Urothelium cell line (cell line): Measurements from ENCODE around the gene OBI1.
"Not testable (repeated sequence)": the region's sequence is repeated elsewhere in the genome, so short reads cannot be mapped to it uniquely, and the experiment has no call there.

Experiments
- DNase-seq: peaks from one replicate; pipeline ENCODE4 v3.0.0; 2011; ENCODE audit warnings: low spot score, mixed read lengths
- FAIRE-seq: peaks from 2 replicates; lab custom pipeline; 2011; peaks lifted over from hg19 to GRCh38; lab: Jason Lieb, UNC

The OBI1 gene

GRCh38 chr13:78649997-78650716 lies 8.8 kb downstream of the OBI1 start:
- FAIRE-seq (no peak), DNase-seq (no peak)

GRCh38 chr13:78647109-78647678 lies 11.8 kb downstream of the OBI1 start:
- not testable (repeated sequence) for FAIRE-seq, DNase-seq

GRCh38 chr13:78638216-78638615 lies 20.7 kb downstream of the OBI1 start:
- no peak for DNase-seq
- no peak for FAIRE-seq

GRCh38 chr13:78636495-78636894 lies 22.5 kb downstream of the OBI1 start:
- FAIRE-seq (no peak), DNase-seq (no peak)

DNA sequence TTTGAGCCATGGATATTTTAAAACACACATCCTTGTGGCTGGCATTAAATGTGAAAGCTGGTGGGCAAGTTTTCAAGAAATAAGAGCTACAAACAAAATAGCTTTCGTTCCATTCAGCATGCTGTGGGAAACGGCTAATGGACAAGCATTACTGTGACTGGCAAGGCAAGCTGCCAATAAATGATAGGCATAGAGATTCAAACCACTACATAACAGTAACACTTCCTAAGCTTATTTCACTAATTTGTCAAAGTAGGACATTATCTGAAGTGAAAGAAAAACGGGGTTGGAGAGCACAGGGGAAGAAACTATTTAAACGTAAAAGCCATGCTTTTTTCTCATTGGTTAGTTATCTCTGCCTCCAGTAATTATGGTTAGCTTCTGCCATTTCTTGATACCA lies 26.0 kb downstream of the OBI1 start:
- no peak for DNase-seq
- no peak for FAIRE-seq

- DNase-seq (no peak), FAIRE-seq (no peak)
Measured at GRCh38 chr13:78631077-78631476, 27.9 kb downstream of the OBI1 start.

- FAIRE-seq (no peak), DNase-seq (no peak)
Measured at GRCh38 chr13:78630511-78630910, 28.4 kb downstream of the OBI1 start.

GRCh38 chr13:78625384-78625783 lies 33.6 kb downstream of the OBI1 start:
- no peak for DNase-seq
- FAIRE-seq, result no peak

DNA sequence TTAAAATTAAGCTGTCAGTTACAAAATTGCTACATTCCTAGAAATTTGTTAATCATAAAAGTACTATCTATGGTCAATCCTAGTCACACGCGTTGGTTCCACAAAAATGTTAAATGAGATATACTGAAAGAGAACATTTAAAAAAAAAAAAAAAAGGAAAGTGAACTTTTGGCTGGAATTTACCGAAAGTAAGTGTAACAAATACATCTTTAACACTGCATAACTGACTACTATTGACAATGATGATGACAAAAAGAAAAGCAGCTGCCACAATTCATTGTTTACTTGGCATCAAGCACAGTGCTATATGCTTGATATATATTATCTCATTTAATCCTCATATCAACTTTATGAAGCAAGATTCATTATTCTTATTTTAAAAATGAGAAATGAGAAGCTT lies 35.8 kb downstream of the OBI1 start:
- FAIRE-seq, result no peak
- DNase-seq, result no peak

- no peak for DNase-seq
Measured at GRCh38 chr13:78620936-78621470, 38.0 kb downstream of the OBI1 start.

GRCh38 chr13:78618411-78618810 lies 40.5 kb downstream of the OBI1 start:
- FAIRE-seq, result no peak

More at GRCh38 chr13:78620936-78621470, 38.0 kb downstream of the OBI1 start:
- no peak for FAIRE-seq

GRCh38 chr13:78611040-78611439 lies 47.9 kb downstream of the OBI1 start:
- FAIRE-seq, result no peak
- no peak for DNase-seq

More at GRCh38 chr13:78618411-78618810, 40.5 kb downstream of the OBI1 start:
- DNase-seq, result no peak

DNA sequence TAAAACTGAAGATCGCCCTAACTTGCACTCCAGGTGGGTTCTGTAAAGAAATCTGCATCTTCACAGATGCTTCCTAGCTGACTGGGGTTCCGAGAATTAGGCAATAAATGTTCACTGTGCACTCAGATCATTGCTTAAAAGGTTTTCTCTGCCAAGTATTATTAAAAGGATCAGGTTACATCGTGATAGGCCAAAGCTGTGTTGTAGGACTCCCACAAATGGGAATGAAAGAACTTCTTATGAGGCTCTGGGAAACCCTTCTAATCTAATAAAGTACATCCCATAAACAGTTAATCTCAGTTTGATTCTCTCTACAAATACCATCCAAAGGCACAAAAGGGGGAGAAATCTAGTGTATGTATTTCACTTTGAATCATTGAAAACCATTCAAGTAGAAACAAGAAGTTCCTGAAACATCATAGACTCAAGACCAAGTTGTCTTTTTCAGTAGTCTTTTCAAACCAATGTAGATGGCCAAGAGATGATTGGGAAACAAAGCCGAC lies 48.5 kb downstream of the OBI1 start:
- no peak for FAIRE-seq
- no peak for DNase-seq

DNA sequence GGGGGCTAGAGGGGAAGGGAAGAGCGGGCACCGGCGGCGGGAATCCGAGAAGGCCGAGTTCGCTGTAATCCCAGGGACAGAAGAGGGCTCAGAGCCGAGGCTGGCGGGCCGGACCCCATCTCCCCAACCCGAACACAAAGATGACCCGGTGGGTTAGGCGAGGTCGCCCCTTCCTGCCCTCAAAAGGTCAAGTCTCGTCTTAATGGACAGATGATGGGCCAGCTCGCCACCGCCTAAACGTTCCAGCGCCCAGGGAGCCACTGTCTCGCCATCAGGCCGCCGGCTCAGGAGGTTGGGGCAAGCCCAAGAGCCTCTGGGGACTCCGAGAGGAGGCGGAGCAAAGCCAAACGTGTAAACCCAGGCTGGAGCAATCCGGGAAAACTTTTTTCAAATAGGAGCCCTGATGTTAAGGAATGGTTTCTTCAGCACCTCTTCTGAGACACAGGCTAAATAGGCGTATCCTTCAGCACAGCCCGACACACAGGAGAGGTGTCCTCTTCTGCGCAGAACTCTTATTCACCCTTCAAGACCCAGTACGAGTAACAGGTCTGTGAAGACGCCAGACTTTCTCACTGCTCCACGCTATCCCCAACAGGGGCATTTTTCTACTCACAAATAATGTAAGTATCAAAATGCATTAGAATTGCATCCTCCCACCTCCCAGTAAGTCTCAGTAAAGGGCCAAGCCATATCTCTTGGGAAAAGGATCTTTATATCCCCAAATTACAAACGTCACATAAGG lies 49.3 kb downstream of the OBI1 start:
- DNase-seq, result no peak
- no peak for FAIRE-seq

DNA sequence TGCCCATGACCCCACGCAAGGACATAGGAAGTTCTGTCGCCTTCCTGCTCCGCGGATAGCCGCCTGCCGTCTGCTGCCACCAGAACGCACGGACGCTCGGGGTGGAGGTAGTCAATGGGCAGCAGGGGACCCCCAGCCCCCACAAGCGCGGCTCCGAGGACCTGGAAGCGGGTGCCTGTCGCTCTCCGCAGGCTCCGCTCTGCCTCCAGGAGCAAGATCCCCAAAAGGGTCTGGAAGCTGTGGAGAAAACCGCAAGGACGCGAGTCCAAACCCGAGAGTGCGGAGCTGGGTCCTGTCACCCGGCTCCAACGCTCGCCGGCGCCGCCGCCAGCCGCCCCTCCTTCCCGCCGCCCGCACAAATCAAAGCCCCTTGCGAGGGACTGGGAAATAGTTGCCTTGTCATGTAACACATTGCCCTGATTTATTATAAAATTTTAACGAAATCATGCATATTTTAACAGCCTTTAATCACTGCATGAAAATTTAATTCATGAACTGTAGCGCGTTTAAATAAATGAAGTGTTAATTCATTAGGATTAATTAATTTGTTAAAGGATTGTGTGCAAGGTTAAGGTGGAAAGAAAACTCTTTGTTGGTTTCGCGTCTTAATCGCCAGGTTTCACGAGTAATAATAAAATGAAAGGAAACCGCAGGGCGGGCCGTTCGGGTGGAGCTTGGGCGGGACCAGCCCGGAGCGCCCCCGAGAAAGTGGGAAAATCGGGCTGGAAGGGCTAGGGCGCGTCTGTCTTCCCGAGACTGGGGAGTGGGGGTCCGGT lies 50.1 kb downstream of the OBI1 start:
- no peak for FAIRE-seq
- DNase-seq, result no peak

GRCh38 chr13:78608252-78608687 lies 50.7 kb downstream of the OBI1 start:
- no peak for DNase-seq
- no peak for FAIRE-seq

- DNase-seq, result no peak
- no peak for FAIRE-seq
Measured at GRCh38 chr13:78607409-78608251, 51.3 kb downstream of the OBI1 start.

DNA sequence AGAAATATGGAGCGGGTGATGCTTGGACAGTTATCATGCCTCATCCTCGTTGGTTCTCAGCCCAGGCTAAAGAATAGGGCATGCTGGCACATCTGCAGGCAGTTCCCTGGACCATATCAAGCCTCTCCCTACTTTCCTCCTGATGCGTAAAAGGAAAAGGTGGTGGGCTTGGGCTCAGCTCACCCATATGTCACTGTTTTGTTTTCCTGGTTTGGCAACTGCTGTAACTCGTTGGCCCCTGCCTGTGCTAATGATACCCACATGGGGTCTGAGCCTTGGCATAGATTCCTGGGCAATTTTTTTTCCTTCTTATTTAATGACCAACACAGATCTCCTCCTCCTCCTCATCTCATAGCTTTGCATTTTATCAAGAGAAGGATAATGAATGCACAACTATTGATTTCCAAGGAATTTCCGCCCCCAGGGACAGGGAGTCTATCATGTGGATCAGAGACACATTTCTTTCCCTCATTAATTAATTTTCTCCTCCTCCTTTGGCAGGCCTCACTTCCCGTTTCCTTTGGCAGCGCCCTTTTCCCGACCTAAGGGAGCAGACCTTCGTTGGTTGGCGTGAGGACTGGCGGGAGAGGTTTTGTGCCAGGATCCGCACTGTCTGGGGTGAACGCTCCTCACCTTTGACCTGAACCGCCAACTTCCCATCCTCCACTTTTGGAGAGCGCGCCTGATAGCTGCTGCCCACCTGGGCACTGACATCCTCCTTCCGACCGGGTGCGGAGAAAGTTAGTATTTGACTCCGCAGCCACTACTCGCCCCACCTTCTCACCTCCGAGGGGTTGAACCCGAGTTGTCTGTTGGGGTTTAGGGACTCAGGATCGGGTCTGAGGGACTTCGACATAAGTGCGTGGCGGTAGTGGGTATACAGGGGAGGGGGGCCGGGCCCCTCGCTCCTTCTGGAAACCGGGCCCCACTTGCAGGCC lies 52.2 kb downstream of the OBI1 start:
- DNase-seq (no peak), FAIRE-seq (no peak)
